Measurements from ENCODE around the gene LDLRAD3. TPM values are rescaled to one million over a fixed set of nuclear protein-coding genes. Genes with fewer than 3 reads are reported as not detected.

Gene LDLRAD3
- total RNA-seq, 1 donor from 2014 or later, result 10.2 TPM

GRCh38 chr11:36234825-36235224 lies 291.0 kb downstream of the LDLRAD3 start:
- H3K4me3 ChIP-seq (ENCODE audit: low read depth, low read length), result no peak overlapping the region
- DNase-seq (ENCODE audit: low read depth), result no peak
- H3K27me3 ChIP-seq (ENCODE audit: control insufficient read depth, insufficient read depth, low read length), result no peaks in the 10 kb centered on the region
- no peaks in the 10 kb centered on the region for H3K36me3 ChIP-seq (ENCODE audit: control insufficient read depth, insufficient read depth, low read length)
- TF ChIP-seq CTCF (IDR thresholded peaks at IDR 0.05; ENCODE audit: insufficient read depth, low read length, poor library complexity, severe bottlenecking), result no peak

- Histone ChIP-seq H3K36me3 (ENCODE audit: control insufficient read depth, insufficient read depth, low read length) (no peaks in the 10 kb centered on the region), H3K27me3 (ENCODE audit: control insufficient read depth, insufficient read depth, low read length) (no peaks in the 10 kb centered on the region), H3K4me3 (ENCODE audit: low read depth, low read length) (no peak overlapping the region)
- DNase-seq (ENCODE audit: low read depth), result no peak
- TF ChIP-seq CTCF (IDR thresholded peaks at IDR 0.05; ENCODE audit: insufficient read depth, low read length, poor library complexity, severe bottlenecking), result no peak
These were observed 291.9 kb downstream of the LDLRAD3 start for GRCh38 chr11:36235750-36236149.

GRCh38 chr11:36237391-36237790 lies 293.5 kb downstream of the LDLRAD3 start:
- Histone ChIP-seq H3K4me3 (ENCODE audit: low read depth, low read length) (no peak overlapping the region), H3K27me3 (ENCODE audit: control insufficient read depth, insufficient read depth, low read length) (no peaks in the 10 kb centered on the region), H3K36me3 (ENCODE audit: control insufficient read depth, insufficient read depth, low read length) (no peaks in the 10 kb centered on the region)
- no peak for DNase-seq (ENCODE audit: low read depth)
- no peak for TF ChIP-seq CTCF (IDR thresholded peaks at IDR 0.05; ENCODE audit: insufficient read depth, low read length, poor library complexity, severe bottlenecking)

GRCh38 chr11:36238036-36238631 lies 294.3 kb downstream of the LDLRAD3 start:
- Histone ChIP-seq H3K27me3 (ENCODE audit: control insufficient read depth, insufficient read depth, low read length) (no peaks in the 10 kb centered on the region), H3K36me3 (ENCODE audit: control insufficient read depth, insufficient read depth, low read length) (no peaks in the 10 kb centered on the region), H3K4me3 (ENCODE audit: low read depth, low read length) (no peak overlapping the region)
- TF ChIP-seq CTCF (IDR thresholded peaks at IDR 0.05; ENCODE audit: insufficient read depth, low read length, poor library complexity, severe bottlenecking), result no peak
- no peak for DNase-seq (ENCODE audit: low read depth)

DNA sequence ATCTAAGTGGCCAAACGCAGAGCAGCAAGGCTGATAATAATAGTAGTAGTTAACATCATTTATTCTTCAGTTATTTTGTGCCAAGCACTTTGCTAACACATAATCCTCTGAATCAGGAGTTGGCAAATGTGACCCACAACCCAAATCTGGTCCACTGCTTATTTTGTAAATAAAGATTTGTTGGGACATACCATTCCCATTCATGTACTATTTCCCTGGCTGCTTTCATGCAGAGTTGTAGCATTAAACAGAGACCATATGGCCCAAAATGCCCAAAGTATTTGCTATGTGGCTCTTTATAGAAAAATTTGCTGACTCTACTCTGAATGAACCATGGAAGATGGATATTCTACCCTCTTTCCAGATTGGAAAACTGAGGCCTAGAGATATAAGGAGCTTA lies 295.0 kb downstream of the LDLRAD3 start:
- H3K36me3 ChIP-seq (ENCODE audit: control insufficient read depth, insufficient read depth, low read length), result no peaks in the 10 kb centered on the region
- TF ChIP-seq CTCF (IDR thresholded peaks at IDR 0.05; ENCODE audit: insufficient read depth, low read length, poor library complexity, severe bottlenecking), result no peak

DNA sequence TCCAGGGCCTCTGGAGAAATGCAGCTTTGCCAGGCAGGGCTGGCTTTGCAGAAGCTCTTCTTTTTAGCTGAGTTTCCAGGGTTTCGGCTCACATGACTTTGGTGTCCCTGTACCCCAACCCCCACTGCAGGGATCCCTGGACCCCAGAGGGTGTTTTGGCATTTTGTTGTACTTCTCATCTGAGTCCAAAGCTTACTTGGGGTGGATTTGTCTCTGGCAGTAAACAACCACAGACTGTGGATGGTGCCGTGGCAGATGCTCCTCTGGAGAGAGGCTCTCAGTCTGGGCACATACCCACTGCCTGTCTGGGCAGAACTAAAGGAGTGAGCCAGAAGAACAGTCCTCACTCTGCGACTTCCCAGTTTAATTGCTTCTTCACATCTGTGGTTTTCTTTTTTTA lies 295.8 kb downstream of the LDLRAD3 start:
- no peaks in the 10 kb centered on the region for H3K27me3 ChIP-seq (ENCODE audit: control insufficient read depth, insufficient read depth, low read length)
- H3K36me3 ChIP-seq (ENCODE audit: control insufficient read depth, insufficient read depth, low read length), result no peaks in the 10 kb centered on the region
- no peak overlapping the region for H3K4me3 ChIP-seq (ENCODE audit: low read depth, low read length)
- no peak for DNase-seq (ENCODE audit: low read depth)
- TF ChIP-seq CTCF (IDR thresholded peaks at IDR 0.05; ENCODE audit: insufficient read depth, low read length, poor library complexity, severe bottlenecking), result no peak

More for the DNA sequence above, 295.0 kb downstream of the LDLRAD3 start:
- DNase-seq (ENCODE audit: low read depth), result no peak
- Histone ChIP-seq H3K27me3 (ENCODE audit: control insufficient read depth, insufficient read depth, low read length) (no peaks in the 10 kb centered on the region), H3K4me3 (ENCODE audit: low read depth, low read length) (no peak overlapping the region)

All from kidney epithelial cell (primary cell).